Measurements from ENCODE around the gene PHLDB1. TPM values are rescaled to one million over a fixed set of nuclear protein-coding genes. Genes with fewer than 3 reads are reported as not detected.
A peak's percentile ranks its signal among the peaks of the same experiment; 100 is the strongest.
"Not testable (repeated sequence)": the region's sequence is repeated elsewhere in the genome, so short reads cannot be mapped to it uniquely, and the experiment has no call there.

Gene PHLDB1
- 3.4 TPM for polyA plus RNA-seq (2013)

DNA sequence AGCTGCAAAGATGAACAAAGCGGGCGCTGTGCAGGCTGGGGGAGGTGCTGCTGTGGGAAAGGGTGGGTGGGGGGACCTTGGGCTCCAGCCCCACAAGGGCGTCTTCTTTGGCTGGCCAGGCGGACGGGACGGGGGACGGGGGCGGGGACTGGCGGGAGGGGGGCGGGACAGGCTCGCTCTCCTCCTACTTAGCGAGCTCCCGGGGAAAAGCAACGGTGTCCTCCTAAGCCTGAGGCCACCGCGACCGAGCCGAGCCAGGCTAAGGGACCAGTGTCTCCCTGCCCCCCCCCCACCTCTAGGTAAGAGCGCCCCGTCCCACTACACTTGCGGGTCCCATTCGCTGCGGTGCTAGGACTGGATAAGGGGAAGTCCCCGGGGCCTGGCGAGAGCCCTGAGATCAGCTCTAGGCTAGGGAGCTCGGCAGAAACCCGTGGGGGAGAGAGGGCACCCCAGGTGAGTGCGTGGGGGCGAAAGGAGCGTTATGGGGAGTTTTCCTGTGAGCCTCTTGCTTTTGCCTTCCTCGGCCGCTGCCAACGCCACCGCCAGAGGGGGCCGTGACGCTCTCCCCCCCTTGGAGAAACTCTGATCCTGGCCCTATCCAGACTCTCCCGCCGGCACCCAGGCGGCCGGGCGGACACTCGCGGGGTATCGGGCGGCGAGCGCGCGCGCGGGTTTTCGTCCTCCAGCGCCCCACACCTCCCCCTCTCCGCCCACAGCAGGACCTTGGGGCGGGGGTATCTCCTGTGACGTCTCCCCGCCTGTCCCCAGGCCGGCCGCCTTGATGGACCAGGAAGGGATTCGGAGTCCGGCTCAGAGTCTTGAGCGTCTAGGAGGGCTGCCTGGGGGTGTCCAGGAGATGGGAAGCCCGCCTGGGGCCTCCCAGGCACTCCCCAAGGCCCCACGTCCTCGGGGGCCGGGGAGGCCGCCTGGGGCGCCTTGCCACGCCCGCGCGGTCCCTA is at the start of gene PHLDB1:
Gene PHLDB1, plus strand, starts transcription at position 215 of the 959 bp plus-strand sequence. CDS start 6,222 bp downstream, outside the sequence.
- DNase-seq, result peak in 2 of 3 donors; percentile 61 to 70
- ChIA-PET CTCF (interaction anchor here (1.2 to 12.0 kb wide), 5 partner anchors 8 to 50 kb away, joined by 3 to 133 read pairs (median 4); no protein-coding TSS in a partner anchor), POLR2A (interaction anchor here (0.7 kb wide), 1 partner anchor 12 kb away, joined by 3 read pairs; no protein-coding TSS in a partner anchor)
- peaks cover 0 to 46% (median 37%) of the 10 kb centered on the region in 4 experiments for H3K4me1 ChIP-seq (ENCODE audit: control extremely low read depth in 1 of 4, control insufficient read depth in 4 of 4, insufficient read depth in 4 of 4, low read length in 3 of 4)
- H3K36me3 ChIP-seq (ENCODE audit: control insufficient read depth in 4 of 4, insufficient read depth in 4 of 4, low read length in 3 of 4), result peaks cover 0 to 4% (median 2%) of the 10 kb centered on the region in 4 experiments
- peak within 1 kb of the TSS; percentile 37 to 77 (median 58) for H3K4me3 ChIP-seq (ENCODE audit: control insufficient read depth in 1 of 7, extremely low read depth in 1 of 7, insufficient read depth in 4 of 7, low read depth in 2 of 7, low read length in 6 of 7)
- H3K27ac ChIP-seq (ENCODE audit: insufficient read depth in 1 of 2, low read depth in 1 of 2, low read length in 2 of 2, poor library complexity in 1 of 2, severe bottlenecking in 2 of 2), result peak within 1 kb of the TSS in 1 of 2 experiments; percentile 25
- 2% methylated on average over 32 of the region's 72 CpGs for WGBS (ENCODE audit: insufficient coverage)
- H3K27me3 ChIP-seq (replicated peaks in 2 of 5; ENCODE audit: control insufficient read depth in 4 of 5, insufficient read depth in 5 of 5, low read length in 4 of 5), result peaks cover 0 to 42% (median 13%) of the 10 kb centered on the region in 5 experiments
- no peaks in the 10 kb centered on the region for H3K9me3 ChIP-seq (ENCODE audit: control extremely low read depth in 1 of 5, control insufficient read depth in 4 of 5, insufficient read depth in 2 of 5, low read depth in 1 of 5, low read length in 4 of 5)

DNA sequence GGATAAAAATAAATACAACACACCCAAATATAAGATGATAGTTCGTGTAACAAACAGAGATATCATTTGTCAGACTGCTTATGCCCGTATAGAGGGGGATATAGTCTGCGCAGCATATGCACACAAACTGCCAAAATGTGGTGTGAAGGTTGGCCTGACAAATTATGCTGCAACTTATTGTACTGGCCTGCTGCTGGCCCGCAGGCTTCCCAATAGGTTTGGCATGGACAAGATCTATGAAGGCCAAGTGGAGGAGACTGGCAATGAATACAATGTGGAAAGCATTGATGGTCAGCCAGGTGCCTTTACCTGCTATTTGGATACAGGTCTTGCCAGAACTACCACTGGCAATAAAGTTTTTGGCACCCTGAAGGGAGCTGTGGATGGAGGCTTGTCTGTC is 46.6 kb upstream of the PHLDB1 start:
- Histone ChIP-seq H3K4me3 (ENCODE audit: control insufficient read depth in 1 of 7, extremely low read depth in 1 of 7, insufficient read depth in 4 of 7, low read depth in 2 of 7, low read length in 6 of 7) (no peak overlapping the region), H3K4me1 (ENCODE audit: control extremely low read depth in 1 of 4, control insufficient read depth in 4 of 4, insufficient read depth in 4 of 4, low read length in 3 of 4) (peaks cover 3 to 7% (median 6%) of the 10 kb centered on the region in 4 experiments), H3K9me3 (ENCODE audit: control extremely low read depth in 1 of 5, control insufficient read depth in 4 of 5, insufficient read depth in 2 of 5, low read depth in 1 of 5, low read length in 4 of 5) (no peaks in the 10 kb centered on the region), H3K27ac (ENCODE audit: insufficient read depth in 1 of 2, low read depth in 1 of 2, low read length in 2 of 2, poor library complexity in 1 of 2, severe bottlenecking in 2 of 2) (no peak overlapping the region), H3K36me3 (ENCODE audit: control insufficient read depth in 4 of 4, insufficient read depth in 4 of 4, low read length in 3 of 4) (peaks cover 3 to 27% (median 8%) of the 10 kb centered on the region in 4 experiments), H3K27me3 (replicated peaks in 2 of 5; ENCODE audit: control insufficient read depth in 4 of 5, insufficient read depth in 5 of 5, low read length in 4 of 5) (no peaks in the 10 kb centered on the region)
- DNase-seq, result no peak
- CTCF ChIA-PET, result interaction anchor here (0.6 kb wide), 1 partner anchor 213 kb away, joined by 3 read pairs; no protein-coding TSS in a partner anchor
- POLR2A ChIA-PET, result no interaction called here
- WGBS (ENCODE audit: insufficient coverage), result 97% methylated on average over 3 of the region's 4 CpGs

GRCh38 chr11:118565051-118565450 is 42.4 kb upstream of the PHLDB1 start:
- ChIA-PET POLR2A (no interaction called here), CTCF (no interaction called here)
- peak overlapping the region in 4 of 7 experiments; percentile 11 to 79 (median 34) for H3K4me3 ChIP-seq (ENCODE audit: control insufficient read depth in 1 of 7, extremely low read depth in 1 of 7, insufficient read depth in 4 of 7, low read depth in 2 of 7, low read length in 6 of 7)
- peak overlapping the region; percentile 22 to 59 for H3K27ac ChIP-seq (ENCODE audit: insufficient read depth in 1 of 2, low read depth in 1 of 2, low read length in 2 of 2, poor library complexity in 1 of 2, severe bottlenecking in 2 of 2)
- H3K36me3 ChIP-seq (ENCODE audit: control insufficient read depth in 4 of 4, insufficient read depth in 4 of 4, low read length in 3 of 4), result peaks cover 0 to 3% (median under 1%) of the 10 kb centered on the region in 4 experiments
- H3K9me3 ChIP-seq (ENCODE audit: control extremely low read depth in 1 of 5, control insufficient read depth in 4 of 5, insufficient read depth in 2 of 5, low read depth in 1 of 5, low read length in 4 of 5), result no peaks in the 10 kb centered on the region
- WGBS (ENCODE audit: insufficient coverage), result 67% methylated on average over 2 of the region's 5 CpGs
- peaks cover 3 to 9% (median 6%) of the 10 kb centered on the region in 4 experiments for H3K4me1 ChIP-seq (ENCODE audit: control extremely low read depth in 1 of 4, control insufficient read depth in 4 of 4, insufficient read depth in 4 of 4, low read length in 3 of 4)
- H3K27me3 ChIP-seq (replicated peaks in 2 of 5; ENCODE audit: control insufficient read depth in 4 of 5, insufficient read depth in 5 of 5, low read length in 4 of 5), result no peaks in the 10 kb centered on the region
- peak in 2 of 3 donors; percentile 2 to 3 for DNase-seq

- no peaks in the 10 kb centered on the region for H3K9me3 ChIP-seq (ENCODE audit: control extremely low read depth in 1 of 5, control insufficient read depth in 4 of 5, insufficient read depth in 2 of 5, low read depth in 1 of 5, low read length in 4 of 5)
- no peak overlapping the region for H3K4me3 ChIP-seq (ENCODE audit: control insufficient read depth in 1 of 7, extremely low read depth in 1 of 7, insufficient read depth in 4 of 7, low read depth in 2 of 7, low read length in 6 of 7)
- CTCF ChIA-PET, result interaction anchor here (1.1 to 1.7 kb wide), 3 partner anchors 40 to 84 kb away, joined by 3 to 4 read pairs (median 3); no protein-coding TSS in a partner anchor
- no peaks in the 10 kb centered on the region for H3K27me3 ChIP-seq (replicated peaks in 2 of 5; ENCODE audit: control insufficient read depth in 4 of 5, insufficient read depth in 5 of 5, low read length in 4 of 5)
- DNase-seq, result no peak
- H3K27ac ChIP-seq (ENCODE audit: insufficient read depth in 1 of 2, low read depth in 1 of 2, low read length in 2 of 2, poor library complexity in 1 of 2, severe bottlenecking in 2 of 2), result no peak overlapping the region
- no peaks in the 10 kb centered on the region for H3K36me3 ChIP-seq (ENCODE audit: control insufficient read depth in 4 of 4, insufficient read depth in 4 of 4, low read length in 3 of 4)
- WGBS (ENCODE audit: insufficient coverage), result no CpG with 5 or more reads among the region's 2 CpGs
- H3K4me1 ChIP-seq (ENCODE audit: control extremely low read depth in 1 of 4, control insufficient read depth in 4 of 4, insufficient read depth in 4 of 4, low read length in 3 of 4), result peaks cover 10 to 28% (median 19%) of the 10 kb centered on the region in 4 experiments
- POLR2A ChIA-PET, result no interaction called here
Observed at GRCh38 chr11:118569670-118570069, 37.7 kb upstream of the PHLDB1 start.

GRCh38 chr11:118570787-118571186 is 36.6 kb upstream of the PHLDB1 start:
- no peak overlapping the region for H3K27ac ChIP-seq (ENCODE audit: insufficient read depth in 1 of 2, low read depth in 1 of 2, low read length in 2 of 2, poor library complexity in 1 of 2, severe bottlenecking in 2 of 2)

GRCh38 chr11:118571701-118572060 is 35.7 kb upstream of the PHLDB1 start:
- not testable (repeated sequence) for H3K27me3 ChIP-seq (replicated peaks in 2 of 5; ENCODE audit: control insufficient read depth in 4 of 5, insufficient read depth in 5 of 5, low read length in 4 of 5); H3K9me3 ChIP-seq (ENCODE audit: control extremely low read depth in 1 of 5, control insufficient read depth in 4 of 5, insufficient read depth in 2 of 5, low read depth in 1 of 5, low read length in 4 of 5); H3K36me3 ChIP-seq (ENCODE audit: control insufficient read depth in 4 of 4, insufficient read depth in 4 of 4, low read length in 3 of 4)
- peak overlapping the region; percentile 23 to 97 (median 85) for H3K4me3 ChIP-seq (ENCODE audit: control insufficient read depth in 1 of 7, extremely low read depth in 1 of 7, insufficient read depth in 4 of 7, low read depth in 2 of 7, low read length in 6 of 7)
- CTCF ChIA-PET, result interaction anchor here (1.2 kb wide), 1 partner anchor 42 kb away, joined by 3 read pairs; no protein-coding TSS in a partner anchor
- H3K27ac ChIP-seq (ENCODE audit: insufficient read depth in 1 of 2, low read depth in 1 of 2, low read length in 2 of 2, poor library complexity in 1 of 2, severe bottlenecking in 2 of 2), result peak overlapping the region; percentile 46 to 96
- POLR2A ChIA-PET, result interaction anchor here (0.5 to 1.2 kb wide), 2 partner anchors 31 to 354 kb away, joined by 3 to 4 read pairs; partner anchors contain the start of gene BCL9L
- DNase-seq, result peak in 2 of 3 donors; percentile 15 to 23
- H3K4me1 ChIP-seq (ENCODE audit: control extremely low read depth in 1 of 4, control insufficient read depth in 4 of 4, insufficient read depth in 4 of 4, low read length in 3 of 4), result peaks cover 5 to 25% (median 16%) of the 10 kb centered on the region in 4 experiments
- 0% methylated on average over 4 of the region's 15 CpGs for WGBS (ENCODE audit: insufficient coverage)

More at GRCh38 chr11:118570787-118571186, 36.6 kb upstream of the PHLDB1 start:
- H3K9me3 ChIP-seq (ENCODE audit: control extremely low read depth in 1 of 5, control insufficient read depth in 4 of 5, insufficient read depth in 2 of 5, low read depth in 1 of 5, low read length in 4 of 5), result no peaks in the 10 kb centered on the region
- ChIA-PET POLR2A (no interaction called here), CTCF (interaction anchor here (1.1 kb wide), 1 partner anchor 85 kb away, joined by 3 read pairs; no protein-coding TSS in a partner anchor)
- WGBS (ENCODE audit: insufficient coverage), result no CpG with 5 or more reads among the region's 1 CpG
- H3K4me3 ChIP-seq (ENCODE audit: control insufficient read depth in 1 of 7, extremely low read depth in 1 of 7, insufficient read depth in 4 of 7, low read depth in 2 of 7, low read length in 6 of 7), result no peak overlapping the region
- H3K27me3 ChIP-seq (replicated peaks in 2 of 5; ENCODE audit: control insufficient read depth in 4 of 5, insufficient read depth in 5 of 5, low read length in 4 of 5), result no peaks in the 10 kb centered on the region
- no peaks in the 10 kb centered on the region for H3K36me3 ChIP-seq (ENCODE audit: control insufficient read depth in 4 of 4, insufficient read depth in 4 of 4, low read length in 3 of 4)
- DNase-seq, result no peak
- H3K4me1 ChIP-seq (ENCODE audit: control extremely low read depth in 1 of 4, control insufficient read depth in 4 of 4, insufficient read depth in 4 of 4, low read length in 3 of 4), result peaks cover 5 to 25% (median 16%) of the 10 kb centered on the region in 4 experiments
